Measurements from ENCODE around the gene RGS9.
"Not testable (repeated sequence)": the region's sequence is repeated elsewhere in the genome, so short reads cannot be mapped to it uniquely, and the experiment has no call there.

Gene RGS9

GRCh38 chr17:65137021-65137939 is at the start of gene RGS9:
RGS9 (plus strand) TSS chr17:65137370; CDS start chr17:65137541, 171 bp downstream.
- DNase-seq (ENCODE audit: low spot score) = peak; percentile 88

- DNase-seq (ENCODE audit: low spot score) = no peak
These were observed 48.4 kb upstream of the RGS9 start for GRCh38 chr17:65088621-65089360.

- DNase-seq (ENCODE audit: low spot score) = no peak
These were observed 44.9 kb upstream of the RGS9 start for GRCh38 chr17:65092262-65092661.

GRCh38 chr17:65092721-65093356 is 44.3 kb upstream of the RGS9 start:
- not testable (repeated sequence) for DNase-seq (ENCODE audit: low spot score)

- DNase-seq (ENCODE audit: low spot score) = no peak
These were observed 43.2 kb upstream of the RGS9 start for GRCh38 chr17:65093930-65094329.

GRCh38 chr17:65095465-65095864 is 41.7 kb upstream of the RGS9 start:
- DNase-seq (ENCODE audit: low spot score) = no peak

- DNase-seq (ENCODE audit: low spot score) = not testable (repeated sequence)
These were observed 40.8 kb upstream of the RGS9 start for GRCh38 chr17:65096382-65096781.

GRCh38 chr17:65097110-65097509 is 40.1 kb upstream of the RGS9 start:
- DNase-seq (ENCODE audit: low spot score) = no peak

GRCh38 chr17:65099475-65099874 is 37.7 kb upstream of the RGS9 start:
- no peak for DNase-seq (ENCODE audit: low spot score)

- no peak for DNase-seq (ENCODE audit: low spot score)
These were observed 37.2 kb upstream of the RGS9 start for GRCh38 chr17:65099941-65100315.

GRCh38 chr17:65100316-65101140 is 36.6 kb upstream of the RGS9 start:
- peak; percentile 81 for DNase-seq (ENCODE audit: low spot score)

GRCh38 chr17:65101371-65101770 is 35.8 kb upstream of the RGS9 start:
- no peak for DNase-seq (ENCODE audit: low spot score)

GRCh38 chr17:65102235-65102634 is 34.9 kb upstream of the RGS9 start:
- no peak for DNase-seq (ENCODE audit: low spot score)

- no peak for DNase-seq (ENCODE audit: low spot score)
These were observed 34.4 kb upstream of the RGS9 start for GRCh38 chr17:65102788-65103187.

- no peak for DNase-seq (ENCODE audit: low spot score)
These were observed 33.7 kb upstream of the RGS9 start for GRCh38 chr17:65103431-65103830.

GRCh38 chr17:65103896-65104295 is 33.3 kb upstream of the RGS9 start:
- no peak for DNase-seq (ENCODE audit: low spot score)

- DNase-seq (ENCODE audit: low spot score) = no peak
These were observed 32.6 kb upstream of the RGS9 start for GRCh38 chr17:65104541-65104940.

- DNase-seq (ENCODE audit: low spot score) = no peak
These were observed 32.2 kb upstream of the RGS9 start for GRCh38 chr17:65104973-65105372.

GRCh38 chr17:65108152-65108551 is 29.0 kb upstream of the RGS9 start:
- DNase-seq (ENCODE audit: low spot score) = no peak

- no peak for DNase-seq (ENCODE audit: low spot score)
These were observed 27.6 kb upstream of the RGS9 start for GRCh38 chr17:65109543-65109942.

GRCh38 chr17:65109990-65110680 is 27.0 kb upstream of the RGS9 start:
- DNase-seq (ENCODE audit: low spot score) = no peak
